Measurements from ENCODE around the gene TMEM272. TPM values are rescaled to one million over a fixed set of nuclear protein-coding genes. Genes with fewer than 3 reads are reported as not detected.

Gene TMEM272
- total and polyA plus RNA-seq, 2 experiments from 2014 or later: 0.11 to 0.76 TPM

DNA sequence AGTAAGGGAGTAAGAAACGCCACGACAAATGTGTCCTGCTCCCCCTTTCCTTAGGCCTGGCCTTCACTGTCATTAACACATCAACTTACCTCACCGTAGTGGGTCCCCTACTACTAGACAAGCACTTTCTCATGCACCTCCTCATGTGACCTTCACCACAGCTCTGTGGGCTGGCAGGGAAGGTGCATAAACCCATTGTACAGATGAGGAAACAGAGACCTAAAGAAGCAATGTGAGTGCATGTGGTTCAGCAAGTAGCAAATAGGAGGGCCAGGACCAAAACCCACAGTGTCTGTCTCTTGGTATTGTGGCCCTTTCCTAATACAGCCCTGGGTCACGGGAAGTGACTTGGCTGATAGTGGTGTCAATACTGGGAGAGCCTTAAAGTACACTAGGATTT lies 22.1 kb upstream of the TMEM272 start:
- Histone ChIP-seq H3K27me3 (ENCODE audit: insufficient read depth) (no peaks in the 10 kb centered on the region), H3K4me3 (no peak overlapping the region), H3K79me2 (replicated peaks; ENCODE audit: insufficient read depth) (no peaks in the 10 kb centered on the region), H3F3A (replicated peaks; ENCODE audit: low read depth) (no peaks in the 10 kb centered on the region), H3K27ac (ENCODE audit: low read depth) (no peak overlapping the region), H3K36me3 (ENCODE audit: insufficient read depth) (no peaks in the 10 kb centered on the region), H4K20me1 (replicated peaks; ENCODE audit: insufficient read depth) (no peaks in the 10 kb centered on the region), H3K4me2 (no peak overlapping the region), H2AFZ (no peak overlapping the region), H3K4me1 (ENCODE audit: insufficient read depth) (no peaks in the 10 kb centered on the region), H3K9me2 (ENCODE audit: insufficient read depth) (no peaks in the 10 kb centered on the region)
- DNase-seq (ENCODE audit: low spot score): no peak
- Mint-ChIP-seq H3K9me3 (no peaks in the 10 kb centered on the region; the same call in 2 of the 3 replicates), H3K27ac (no peak overlapping the region), H3K4me3 (no peak overlapping the region), H3K4me1 (no peaks in the 10 kb centered on the region), H3K36me3 (ENCODE audit: low read depth) (no peaks in the 10 kb centered on the region), H3K27me3 (ENCODE audit: insufficient read depth, low read depth, poor library complexity) (no peaks in the 10 kb centered on the region)
- no peak for ATAC-seq
- TF ChIP-seq CREB1 (CRISPR knock-in tag; IDR thresholded peaks at IDR 0.05; ENCODE audit: low read depth) (no peak), REST (IDR thresholded peaks at IDR 0.05; ENCODE audit: unreplicated experiment) (no peak), POLR2AphosphoS5 (IDR thresholded peaks at IDR 0.05; ENCODE audit: low read depth) (no peak), EZH2phosphoT487 (IDR thresholded peaks at IDR 0.05; ENCODE audit: unreplicated experiment) (no peak), ZNF114 (CRISPR knock-in tag; IDR thresholded peaks at IDR 0.05) (no peak), ETS1 (IDR thresholded peaks at IDR 0.05) (no peak), CTCF (conservative IDR thresholded peaks at IDR 0.05; ENCODE audit: low read depth in 2 of 2) (no peak), NANOG (IDR thresholded peaks at IDR 0.05; ENCODE audit: borderline replicate concordance) (no peak), STAT1 (IDR thresholded peaks at IDR 0.05; ENCODE audit: unreplicated experiment) (no peak), EZH2 (IDR thresholded peaks at IDR 0.05; ENCODE audit: low read depth, unreplicated experiment) (no peak), ZNF331 (CRISPR knock-in tag; IDR thresholded peaks at IDR 0.05; ENCODE audit: low read depth) (no peak), JUNB (IDR thresholded peaks at IDR 0.05; ENCODE audit: unreplicated experiment) (no peak)
- TF ChIP-seq, protein P1, sequence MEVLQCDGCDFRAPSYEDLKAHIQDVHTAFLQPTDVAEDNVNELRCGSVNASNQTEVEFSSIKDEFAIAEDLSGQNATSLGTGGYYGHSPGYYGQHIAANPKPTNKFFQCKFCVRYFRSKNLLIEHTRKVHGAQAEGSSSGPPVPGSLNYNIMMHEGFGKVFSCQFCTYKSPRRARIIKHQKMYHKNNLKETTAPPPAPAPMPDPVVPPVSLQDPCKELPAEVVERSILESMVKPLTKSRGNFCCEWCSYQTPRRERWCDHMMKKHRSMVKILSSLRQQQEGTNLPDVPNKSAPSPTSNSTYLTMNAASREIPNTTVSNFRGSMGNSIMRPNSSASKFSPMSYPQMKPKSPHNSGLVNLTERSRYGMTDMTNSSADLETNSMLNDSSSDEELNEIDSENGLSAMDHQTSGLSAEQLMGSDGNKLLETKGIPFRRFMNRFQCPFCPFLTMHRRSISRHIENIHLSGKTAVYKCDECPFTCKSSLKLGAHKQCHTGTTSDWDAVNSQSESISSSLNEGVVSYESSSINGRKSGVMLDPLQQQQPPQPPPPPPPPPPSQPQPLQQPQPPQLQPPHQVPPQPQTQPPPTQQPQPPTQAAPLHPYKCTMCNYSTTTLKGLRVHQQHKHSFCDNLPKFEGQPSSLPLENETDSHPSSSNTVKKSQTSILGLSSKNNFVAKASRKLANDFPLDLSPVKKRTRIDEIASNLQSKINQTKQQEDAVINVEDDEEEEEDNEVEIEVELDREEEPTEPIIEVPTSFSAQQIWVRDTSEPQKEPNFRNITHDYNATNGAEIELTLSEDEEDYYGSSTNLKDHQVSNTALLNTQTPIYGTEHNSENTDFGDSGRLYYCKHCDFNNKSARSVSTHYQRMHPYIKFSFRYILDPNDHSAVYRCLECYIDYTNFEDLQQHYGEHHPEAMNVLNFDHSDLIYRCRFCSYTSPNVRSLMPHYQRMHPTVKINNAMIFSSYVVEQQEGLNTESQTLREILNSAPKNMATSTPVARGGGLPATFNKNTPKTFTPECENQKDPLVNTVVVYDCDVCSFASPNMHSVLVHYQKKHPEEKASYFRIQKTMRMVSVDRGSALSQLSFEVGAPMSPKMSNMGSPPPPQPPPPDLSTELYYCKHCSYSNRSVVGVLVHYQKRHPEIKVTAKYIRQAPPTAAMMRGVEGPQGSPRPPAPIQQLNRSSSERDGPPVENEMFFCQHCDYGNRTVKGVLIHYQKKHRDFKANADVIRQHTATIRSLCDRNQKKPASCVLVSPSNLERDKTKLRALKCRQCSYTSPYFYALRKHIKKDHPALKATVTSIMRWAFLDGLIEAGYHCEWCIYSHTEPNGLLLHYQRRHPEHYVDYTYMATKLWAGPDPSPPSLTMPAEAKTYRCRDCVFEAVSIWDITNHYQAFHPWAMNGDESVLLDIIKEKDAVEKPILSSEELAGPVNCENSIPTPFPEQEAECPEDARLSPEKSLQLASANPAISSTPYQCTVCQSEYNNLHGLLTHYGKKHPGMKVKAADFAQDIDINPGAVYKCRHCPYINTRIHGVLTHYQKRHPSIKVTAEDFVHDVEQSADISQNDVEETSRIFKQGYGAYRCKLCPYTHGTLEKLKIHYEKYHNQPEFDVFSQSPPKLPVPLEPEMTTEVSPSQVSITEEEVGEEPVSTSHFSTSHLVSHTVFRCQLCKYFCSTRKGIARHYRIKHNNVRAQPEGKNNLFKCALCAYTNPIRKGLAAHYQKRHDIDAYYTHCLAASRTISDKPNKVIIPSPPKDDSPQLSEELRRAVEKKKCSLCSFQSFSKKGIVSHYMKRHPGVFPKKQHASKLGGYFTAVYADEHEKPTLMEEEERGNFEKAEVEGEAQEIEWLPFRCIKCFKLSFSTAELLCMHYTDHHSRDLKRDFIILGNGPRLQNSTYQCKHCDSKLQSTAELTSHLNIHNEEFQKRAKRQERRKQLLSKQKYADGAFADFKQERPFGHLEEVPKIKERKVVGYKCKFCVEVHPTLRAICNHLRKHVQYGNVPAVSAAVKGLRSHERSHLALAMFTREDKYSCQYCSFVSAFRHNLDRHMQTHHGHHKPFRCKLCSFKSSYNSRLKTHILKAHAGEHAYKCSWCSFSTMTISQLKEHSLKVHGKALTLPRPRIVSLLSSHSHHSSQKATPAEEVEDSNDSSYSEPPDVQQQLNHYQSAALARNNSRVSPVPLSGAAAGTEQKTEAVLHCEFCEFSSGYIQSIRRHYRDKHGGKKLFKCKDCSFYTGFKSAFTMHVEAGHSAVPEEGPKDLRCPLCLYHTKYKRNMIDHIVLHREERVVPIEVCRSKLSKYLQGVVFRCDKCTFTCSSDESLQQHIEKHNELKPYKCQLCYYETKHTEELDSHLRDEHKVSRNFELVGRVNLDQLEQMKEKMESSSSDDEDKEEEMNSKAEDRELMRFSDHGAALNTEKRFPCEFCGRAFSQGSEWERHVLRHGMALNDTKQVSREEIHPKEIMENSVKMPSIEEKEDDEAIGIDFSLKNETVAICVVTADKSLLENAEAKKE (CRISPR knock-in tag; IDR thresholded peaks at IDR 0.05): no peak

All from GM23338 (cell line).